A549 (cell line): ENCODE measurements around the gene IZUMO4. TPM values are rescaled to one million over a fixed set of nuclear protein-coding genes. Genes with fewer than 3 reads are reported as not detected.

Experiments used
- ATAC-seq, 2 experiments: fragments of 200-7000 bp in 1 of 2; fragments of >200 bp in 1 of 2; cut with Nextera tagmentation in 1 of 2; cut with Tn5 transposase in 1 of 2; 3 replicates each; pipeline versions ENCODE4 v1.8.0 to v1.9.1; 2018 to 2020; ENCODE audit warnings: mild to moderate bottlenecking in 1 of 2, moderate library complexity in 1 of 2
- CTCF ChIA-PET: fragments of 300-600 bp; sonication (Branson Sonifier 250); formaldehyde crosslinking; extraction: SDS; loops from one replicate; lab custom pipeline; 2021; ENCODE audit warnings: antibody characterized with exemption, inconsistent platforms; lab: Yijun Ruan, JAX
- POLR2A ChIA-PET: fragments of 350-600 bp; formaldehyde crosslinking; extraction: SDS; loops from one replicate; lab custom pipeline; 2021; ENCODE audit warnings: antibody characterized with exemption, inconsistent platforms; lab: Yijun Ruan, JAX
- DNase-seq, 2 experiments: peaks; one replicate each; pipeline versions ENCODE4 v3.0.0 to v3.0.0-alpha.2; 2011 to 2016; ENCODE audit warnings: low read depth in 1 of 2, low spot score in 1 of 2
- FAIRE-seq: peaks from 2 replicates; lab custom pipeline; 2011; peaks lifted over from hg19 to GRCh38; lab: Jason Lieb, UNC
- H3K27ac ChIP-seq, 2 experiments: fragments of >200 bp; sonication (Bioruptor Twin); formaldehyde crosslinking; 3 replicates each; pipeline ENCODE4 v1.5.1; 2016 to 2017
- H3K4me1 ChIP-seq: fragments of >200 bp; sonication (Bioruptor Twin); formaldehyde crosslinking; 3 replicates; pipeline ENCODE4 v1.6.1; 2016
- H3K4me2 ChIP-seq: fragments of >200 bp; sonication (Bioruptor Twin); formaldehyde crosslinking; 3 replicates; pipeline ENCODE4 v1.6.1; 2016
- H3K4me3 ChIP-seq: fragments of >200 bp; sonication (Bioruptor Twin); formaldehyde crosslinking; 3 replicates; pipeline ENCODE4 v1.5.1; 2016
- H3K9me3 ChIP-seq: fragments of >200 bp; sonication (Bioruptor Twin); formaldehyde crosslinking; 3 replicates; pipeline ENCODE4 v1.6.1; 2016
- ATOH8 ChIP-seq: fragments of 250-450 bp; sonication (Bioruptor Pico); IDR thresholded peaks from 2 replicates; pipeline ENCODE4 v1.5.0; 2020; ENCODE audit warnings: low read depth, mild to moderate bottlenecking, moderate library complexity
- BHLHE40 ChIP-seq: IDR thresholded peaks from 2 replicates; pipeline ENCODE4 v1.6.1; 2012; ENCODE audit warnings: low read depth, low read length, inconsistent platforms
- CHD4 ChIP-seq: fragments of 200-600 bp; sonication (generic); IDR thresholded peaks from 2 replicates; pipeline ENCODE4 v1.6.1; 2016; ENCODE audit warnings: antibody characterized with exemption, mild to moderate bottlenecking, borderline replicate concordance
- HES2 ChIP-seq: fragments of >200 bp; sonication (Bioruptor Twin); formaldehyde crosslinking; IDR thresholded peaks from 2 replicates; pipeline ENCODE4 v1.6.1; 2016
- JUN ChIP-seq, 2 experiments: fragments of >200 bp; sonication (Bioruptor Twin); formaldehyde crosslinking; IDR thresholded peaks; 2 replicates in 1 of 2; 3 replicates in 1 of 2; pipeline ENCODE4 v1.6.1; 2016 to 2017
- JUNB ChIP-seq: fragments of >200 bp; sonication (Bioruptor Twin); formaldehyde crosslinking; IDR thresholded peaks from 2 replicates; pipeline ENCODE4 v1.6.1; 2016
- KDM1A ChIP-seq: fragments of 200-600 bp; sonication (generic); IDR thresholded peaks from 2 replicates; pipeline ENCODE4 v1.6.1; 2016; ENCODE audit warnings: low read depth, mild to moderate bottlenecking
- KDM5A ChIP-seq: fragments of 200-600 bp; sonication (generic); IDR thresholded peaks from 2 replicates; pipeline ENCODE4 v1.6.1; 2016; ENCODE audit warnings: antibody characterized with exemption, mild to moderate bottlenecking
- MAFK ChIP-seq: fragments of 450-650 bp; IDR thresholded peaks from 2 replicates; pipeline ENCODE4 v1.6.1; 2014; ENCODE audit not compliant: partially characterized antibody
- MYC ChIP-seq: IDR thresholded peaks from 2 replicates; pipeline ENCODE4 v1.6.1; 2012; ENCODE audit warnings: mild to moderate bottlenecking, inconsistent platforms, low read length, improper control_type of control experiment, borderline replicate concordance
- NR3C1 ChIP-seq: fragments of >200 bp; sonication (Bioruptor Twin); formaldehyde crosslinking; IDR thresholded peaks from 3 replicates; pipeline ENCODE4 v1.6.1; 2017
- PBX3 ChIP-seq: IDR thresholded peaks from 2 replicates; pipeline ENCODE4 v1.6.1; 2012
- POLR2A ChIP-seq: IDR thresholded peaks from 2 replicates; pipeline ENCODE4 v1.6.1; 2012; ENCODE audit warnings: mild to moderate bottlenecking, low read length
- RARB ChIP-seq: fragments of 250-450 bp; sonication (Bioruptor Pico); IDR thresholded peaks from 2 replicates; pipeline ENCODE4 v1.8.0; 2021; ENCODE audit warnings: mild to moderate bottlenecking, moderate library complexity
- SREBF2 ChIP-seq: fragments of 450-650 bp; IDR thresholded peaks from 2 replicates; pipeline ENCODE4 v1.6.1; 2014; ENCODE audit warnings: mild to moderate bottlenecking, moderate library complexity
- TP53 ChIP-seq: fragments of 250-450 bp; sonication (Bioruptor Pico); IDR thresholded peaks from 2 replicates; pipeline ENCODE4 v1.5.0; 2021; ENCODE audit warnings: mild to moderate bottlenecking, moderate library complexity
- ZFP36 ChIP-seq: fragments of 450-650 bp; IDR thresholded peaks from 2 replicates; pipeline ENCODE4 v1.6.1; 2014; ENCODE audit warnings: borderline replicate concordance; ENCODE audit not compliant: partially characterized antibody
- whole genome bisulfite sequencing: methylation state at CpG from one replicate; pipeline ENCODE4 v1.1.6; 2017; ENCODE audit errors: missing lambda C conversion rate; 5-methylcytosine and 5-hydroxymethylcytosine counted together
- polyA plus RNA-seq, 4 experiments: library from polyadenylated mRNA; depleted of rRNA in 3 of 4; stranded (reverse); fragments of >200 nt; fragmentation: RNase III in 1 of 4; extraction: RNeasy Plus Mini Kit Qiagen cat#74134 plus additional on column Dnase treatment in 1 of 4; gene quantifications; 2 replicates in 3 of 4; 3 replicates in 1 of 4; pipeline ENCODE4 v1.2.3, GENCODE V29; 2011 to 2017

Gene IZUMO4
- polyA plus RNA-seq, 2 of the 4 experiments (the other 2 are of a cell fraction): 0.36 to 1.0 TPM

- peak overlapping the region; percentile 99 for H3K4me3 ChIP-seq
- FAIRE-seq: no peak
- CTCF ChIA-PET: interaction anchor here (0.6 to 3.3 kb wide), 8 partner anchors 8 to 122 kb away, joined by 3 to 10 read pairs (median 4); no protein-coding TSS in a partner anchor
- H3K9me3 ChIP-seq: no peaks in the 10 kb centered on the region
- peak overlapping the region; percentile 85 for H3K4me2 ChIP-seq
- H3K27ac ChIP-seq: peak overlapping the region; percentile 93 to 100
- DNase-seq: no peak
- peaks cover 59% of the 10 kb centered on the region for H3K4me1 ChIP-seq
- peak; percentile 15; the same call in 1 of the 2 replicates for TF ChIP-seq KDM1A
- no peak for TF ChIP-seq TP53 (CRISPR knock-in tag)
- no peak for TF ChIP-seq BHLHE40
- no peak for TF ChIP-seq KDM5A
- TF ChIP-seq, all 56 proteins: peak for 1
- 80% methylated on average over 14 of the region's 18 CpGs for WGBS
- no peak for ATAC-seq
- POLR2A ChIA-PET: interaction anchor here (0.6 to 1.1 kb wide), 3 partner anchors 9 to 20 kb away, joined by 3 to 12 read pairs (median 5); no protein-coding TSS in a partner anchor
Measured at GRCh38 chr19:2051773-2052704, 44.7 kb upstream of the IZUMO4 start.

GRCh38 chr19:2053601-2054389 lies 42.9 kb upstream of the IZUMO4 start:
- ChIA-PET CTCF (interaction anchor here (2.6 to 3.3 kb wide), 2 partner anchors 16 to 34 kb away, joined by 9 to 10 read pairs; no protein-coding TSS in a partner anchor), POLR2A (no interaction called here)
- FAIRE-seq (no peak), ATAC-seq (no peak), DNase-seq (no peak)
- TF ChIP-seq MAFK: no peak
- no peak for TF ChIP-seq ATOH8 (CRISPR knock-in tag)
- no peak for TF ChIP-seq ZFP36
- no peak for TF ChIP-seq SREBF2
- TF ChIP-seq JUNB: no peak
- peak overlapping the region; percentile 27 to 76; a peak in 3 of 6 replicates for H3K27ac ChIP-seq
- no peak overlapping the region for H3K4me3 ChIP-seq
- no peaks in the 10 kb centered on the region for H3K9me3 ChIP-seq
- no peak overlapping the region for H3K4me2 ChIP-seq
- 89% methylated on average over 20 of the region's 24 CpGs for WGBS
- H3K4me1 ChIP-seq: peaks cover 59% of the 10 kb centered on the region

GRCh38 chr19:2054763-2055162 lies 42.0 kb upstream of the IZUMO4 start:
- ChIA-PET CTCF (no interaction called here), POLR2A (interaction anchor here (1.1 kb wide), 1 partner anchor 13 kb away, joined by 6 read pairs; no protein-coding TSS in a partner anchor)
- ATAC-seq (no peak), FAIRE-seq (no peak), DNase-seq (no peak)
- Histone ChIP-seq H3K4me3 (no peak overlapping the region), H3K27ac (peak overlapping the region; percentile 49 to 100), H3K4me2 (no peak overlapping the region; the same call in 2 of the 3 replicates), H3K9me3 (no peaks in the 10 kb centered on the region), H3K4me1 (peaks cover 58% of the 10 kb centered on the region)
- WGBS: 61% methylated on average over 7 of the region's 8 CpGs
- TF ChIP-seq PBX3 (no peak), SREBF2 (no peak), HES2 (no peak), NR3C1 (no peak), JUN (IDR thresholded peaks at IDR 0.05) (no peak), MYC (no peak), POLR2A (no peak), RARB (CRISPR knock-in tag) (no peak), ZFP36 (no peak), CHD4 (no peak)
